Gastrocnemius medialis (tissue), 4 donors: ENCODE data around the gene MYLK.

Experiments
- CTCF ChIP-seq, 5 experiments: fragments of 450-650 bp in 3 of 5; fragments of 200-600 bp in 2 of 5; sonication (generic) in 2 of 5; IDR thresholded peaks in 4 of 5; conservative IDR thresholded peaks in 1 of 5; 1 replicate in 4 of 5; 2 replicates in 1 of 5; pipeline ENCODE4 v1.5.1; 2016 to 2019; ENCODE audit warnings: antibody characterized with exemption in 5 of 5, mild to moderate bottlenecking in 3 of 5, moderate library complexity in 3 of 5
- POLR2A ChIP-seq, 2 donors: fragments of 450-650 bp; IDR thresholded peaks; one replicate each; pipeline ENCODE4 v1.6.1; 2017; ENCODE audit warnings: antibody characterized with exemption in 2 of 2, mild to moderate bottlenecking in 2 of 2, moderate library complexity in 2 of 2

- no peak for TF ChIP-seq CTCF (IDR thresholded peaks at IDR 0.05 in 4 of 5, conservative IDR thresholded peaks at IDR 0.05 in 1 of 5)
- peak; percentile 58 to 70 for TF ChIP-seq POLR2A (IDR thresholded peaks at IDR 0.05)
Measured at GRCh38 chr3:123584988-123585937, 298.9 kb downstream of the MYLK start, which contains the start of gene HACD2.
